Dendritic cell treated with granulocyte-macrophage colony-stimulating factor and Interleukin-4, amounts not matched to agents 40 ng/mL and 50 ng/mL, for 4 days (primary cell): ENCODE measurements around the gene RAB11B.

Experiments used
- H3K27ac Mint-ChIP-seq: one replicate; pipeline ENCODE4 v1.8.0; 2022; ENCODE audit warnings: mild to moderate bottlenecking, mixed read lengths
- H3K27me3 Mint-ChIP-seq: one replicate; pipeline ENCODE4 v1.8.0; 2022; ENCODE audit warnings: mild to moderate bottlenecking, mixed read lengths
- H3K36me3 Mint-ChIP-seq: one replicate; pipeline ENCODE4 v1.8.0; 2022; ENCODE audit warnings: low read depth, mixed read lengths
- H3K4me1 Mint-ChIP-seq: one replicate; pipeline ENCODE4 v1.8.0; 2022; ENCODE audit warnings: low read depth, mixed read lengths
- H3K4me3 Mint-ChIP-seq: one replicate; pipeline ENCODE4 v1.8.0; 2022; ENCODE audit warnings: mild to moderate bottlenecking, moderate library complexity, mixed read lengths
- H3K9me3 Mint-ChIP-seq: one replicate; pipeline ENCODE4 v1.8.0; 2022; ENCODE audit warnings: mixed read lengths
- intact Hi-C: fragments of 100-400 bp; cut with micrococcal nuclease; formaldehyde crosslinking; loops from one replicate; pipeline ENCODE4 v1.15.0; 2022

RAB11B gene

GRCh38 chr19:8445488-8446001, 55.4 kb downstream of the RAB11B start:
- H3K4me1 Mint-ChIP-seq = peaks cover 53% of the 10 kb centered on the region
- H3K27ac Mint-ChIP-seq = peak overlapping the region; percentile 94
- H3K36me3 Mint-ChIP-seq = peaks cover 56% of the 10 kb centered on the region
- intact Hi-C loops = loop anchor here (2.0 kb wide), 1 partner anchor 61 kb away; no protein-coding TSS in a partner anchor
- H3K4me3 Mint-ChIP-seq = peak overlapping the region; percentile 94
- H3K27me3 Mint-ChIP-seq = no peaks in the 10 kb centered on the region
- H3K9me3 Mint-ChIP-seq = no peaks in the 10 kb centered on the region

GRCh38 chr19:8446061-8446709, 56.0 kb downstream of the RAB11B start:
- peak overlapping the region; percentile 94 for H3K27ac Mint-ChIP-seq
- no peaks in the 10 kb centered on the region for H3K27me3 Mint-ChIP-seq
- H3K4me1 Mint-ChIP-seq = peaks cover 55% of the 10 kb centered on the region
- intact Hi-C loops = no loop called here
- peaks cover 59% of the 10 kb centered on the region for H3K36me3 Mint-ChIP-seq
- H3K9me3 Mint-ChIP-seq = no peaks in the 10 kb centered on the region
- H3K4me3 Mint-ChIP-seq = peak overlapping the region; percentile 94

- Mint-ChIP-seq H3K27ac (no peak overlapping the region), H3K4me1 (peaks cover 80% of the 10 kb centered on the region), H3K36me3 (peaks cover 81% of the 10 kb centered on the region), H3K9me3 (no peaks in the 10 kb centered on the region), H3K4me3 (no peak overlapping the region), H3K27me3 (no peaks in the 10 kb centered on the region)
- intact Hi-C loops = no loop called here
Measured at GRCh38 chr19:8449830-8450229, 59.7 kb downstream of the RAB11B start.

GRCh38 chr19:8451377-8451776, 61.2 kb downstream of the RAB11B start:
- intact Hi-C loops = no loop called here
- no peak overlapping the region for H3K4me3 Mint-ChIP-seq
- H3K27me3 Mint-ChIP-seq = no peaks in the 10 kb centered on the region
- no peak overlapping the region for H3K27ac Mint-ChIP-seq
- H3K9me3 Mint-ChIP-seq = no peaks in the 10 kb centered on the region
- peaks cover 76% of the 10 kb centered on the region for H3K4me1 Mint-ChIP-seq
- H3K36me3 Mint-ChIP-seq = peaks cover 82% of the 10 kb centered on the region

- no peak overlapping the region for H3K27ac Mint-ChIP-seq
- H3K9me3 Mint-ChIP-seq = no peaks in the 10 kb centered on the region
- H3K27me3 Mint-ChIP-seq = no peaks in the 10 kb centered on the region
- H3K4me1 Mint-ChIP-seq = peaks cover 76% of the 10 kb centered on the region
- intact Hi-C loops = loop anchor here (2.0 kb wide), 1 partner anchor 39 kb away; the partner anchor contains the start of gene MARCHF2
- peaks cover 82% of the 10 kb centered on the region for H3K36me3 Mint-ChIP-seq
- no peak overlapping the region for H3K4me3 Mint-ChIP-seq
Measured at GRCh38 chr19:8451885-8452284, 61.7 kb downstream of the RAB11B start.

GRCh38 chr19:8452446-8453123, 62.4 kb downstream of the RAB11B start:
- intact Hi-C loops = loop anchor here (2.0 kb wide), 1 partner anchor 40 kb away; the partner anchor contains the start of gene MARCHF2
- Mint-ChIP-seq H3K36me3 (peaks cover 79% of the 10 kb centered on the region), H3K9me3 (no peaks in the 10 kb centered on the region), H3K27me3 (no peaks in the 10 kb centered on the region), H3K4me1 (peaks cover 70% of the 10 kb centered on the region), H3K27ac (peak overlapping the region; percentile 43), H3K4me3 (no peak overlapping the region)

- H3K4me3 Mint-ChIP-seq = no peak overlapping the region
Measured at GRCh38 chr19:8453616-8454015, 63.5 kb downstream of the RAB11B start.

More at GRCh38 chr19:8453616-8454015, 63.5 kb downstream of the RAB11B start:
- Mint-ChIP-seq H3K4me1 (peaks cover 66% of the 10 kb centered on the region), H3K27me3 (no peaks in the 10 kb centered on the region), H3K9me3 (no peaks in the 10 kb centered on the region), H3K36me3 (peaks cover 76% of the 10 kb centered on the region), H3K27ac (no peak overlapping the region)
- intact Hi-C loops = loop anchor here (2.0 kb wide), 1 partner anchor 41 kb away; the partner anchor contains the start of gene MARCHF2
